Measurements from ENCODE around the gene RDH16. TPM values are rescaled to one million over a fixed set of nuclear protein-coding genes. Genes with fewer than 3 reads are reported as not detected.

The RDH16 gene
- total RNA-seq, 1 experiment from 2014 or later, result 0.39 TPM

DNA sequence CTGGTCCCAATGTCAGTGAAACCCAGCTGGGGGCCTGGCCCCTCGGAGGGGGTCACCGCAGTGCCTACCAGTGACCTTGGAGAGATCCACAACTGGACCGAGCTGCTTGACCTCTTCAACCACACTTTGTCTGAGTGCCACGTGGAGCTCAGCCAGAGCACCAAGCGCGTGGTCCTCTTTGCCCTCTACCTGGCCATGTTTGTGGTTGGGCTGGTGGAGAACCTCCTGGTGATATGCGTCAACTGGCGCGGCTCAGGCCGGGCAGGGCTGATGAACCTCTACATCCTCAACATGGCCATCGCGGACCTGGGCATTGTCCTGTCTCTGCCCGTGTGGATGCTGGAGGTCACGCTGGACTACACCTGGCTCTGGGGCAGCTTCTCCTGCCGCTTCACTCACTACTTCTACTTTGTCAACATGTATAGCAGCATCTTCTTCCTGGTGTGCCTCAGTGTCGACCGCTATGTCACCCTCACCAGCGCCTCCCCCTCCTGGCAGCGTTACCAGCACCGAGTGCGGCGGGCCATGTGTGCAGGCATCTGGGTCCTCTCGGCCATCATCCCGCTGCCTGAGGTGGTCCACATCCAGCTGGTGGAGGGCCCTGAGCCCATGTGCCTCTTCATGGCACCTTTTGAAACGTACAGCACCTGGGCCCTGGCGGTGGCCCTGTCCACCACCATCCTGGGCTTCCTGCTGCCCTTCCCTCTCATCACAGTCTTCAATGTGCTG, 38.0 kb upstream of the RDH16 start:
- H2BK15ac ChIP-seq (ENCODE audit: low read depth, low read length), result no peak overlapping the region
- no peaks in the 10 kb centered on the region for H3K23me2 ChIP-seq (ENCODE audit: insufficient read length, low read depth, low read length, poor library complexity, severe bottlenecking)
- peaks cover 7% of the 10 kb centered on the region for H3K79me1 ChIP-seq (ENCODE audit: insufficient read depth, low read depth, low read length, poor library complexity, severe bottlenecking)
- Mint-ChIP-seq H3K36me3 (ENCODE audit: insufficient read depth in 1 of 3, low read depth in 3 of 3) (peaks cover 7 to 25% (median 24%) of the 10 kb centered on the region in 3 experiments), H3K27me3 (ENCODE audit: low read depth) (no peaks in the 10 kb centered on the region), H3K4me3 (no peak overlapping the region), H3K9me3 (no peaks in the 10 kb centered on the region; a peak in 1 of 5 replicates), H3K4me1 (peaks cover 6 to 9% of the 10 kb centered on the region in 2 experiments), H3K27ac (no peak overlapping the region)
- H3K18ac ChIP-seq (ENCODE audit: insufficient read length, low read depth, low read length), result no peak overlapping the region
- H3K27me3 ChIP-seq (ENCODE audit: insufficient read depth, low read length), result no peaks in the 10 kb centered on the region
- no peaks in the 10 kb centered on the region for H3K9me3 ChIP-seq (ENCODE audit: control insufficient read depth, low read depth, low read length)
- no peak overlapping the region for H3K23ac ChIP-seq (ENCODE audit: insufficient read length, low read depth, low read length)
- H3T11ph ChIP-seq (ENCODE audit: low read length), result no peak overlapping the region
- no peak overlapping the region for H4K8ac ChIP-seq (replicated peaks; ENCODE audit: insufficient read length, low read depth, low read length)
- no peak overlapping the region for H3K27ac ChIP-seq (ENCODE audit: insufficient read length, low read depth, low read length)
- H3K79me2 ChIP-seq (ENCODE audit: insufficient read depth, low read length), result no peaks in the 10 kb centered on the region; the same call in none of the 2 replicates
- no peaks in the 10 kb centered on the region for H4K20me1 ChIP-seq (ENCODE audit: control insufficient read depth, insufficient read depth, insufficient read length)
- H3K4me1 ChIP-seq (ENCODE audit: insufficient read depth, low read length), result no peaks in the 10 kb centered on the region
- H3K9ac ChIP-seq (ENCODE audit: extremely low read depth, insufficient read length, low read length), result no peak overlapping the region
- no peak overlapping the region for H2BK12ac ChIP-seq (ENCODE audit: insufficient read length, low read depth, low read length)
- TF ChIP-seq, protein P1, sequence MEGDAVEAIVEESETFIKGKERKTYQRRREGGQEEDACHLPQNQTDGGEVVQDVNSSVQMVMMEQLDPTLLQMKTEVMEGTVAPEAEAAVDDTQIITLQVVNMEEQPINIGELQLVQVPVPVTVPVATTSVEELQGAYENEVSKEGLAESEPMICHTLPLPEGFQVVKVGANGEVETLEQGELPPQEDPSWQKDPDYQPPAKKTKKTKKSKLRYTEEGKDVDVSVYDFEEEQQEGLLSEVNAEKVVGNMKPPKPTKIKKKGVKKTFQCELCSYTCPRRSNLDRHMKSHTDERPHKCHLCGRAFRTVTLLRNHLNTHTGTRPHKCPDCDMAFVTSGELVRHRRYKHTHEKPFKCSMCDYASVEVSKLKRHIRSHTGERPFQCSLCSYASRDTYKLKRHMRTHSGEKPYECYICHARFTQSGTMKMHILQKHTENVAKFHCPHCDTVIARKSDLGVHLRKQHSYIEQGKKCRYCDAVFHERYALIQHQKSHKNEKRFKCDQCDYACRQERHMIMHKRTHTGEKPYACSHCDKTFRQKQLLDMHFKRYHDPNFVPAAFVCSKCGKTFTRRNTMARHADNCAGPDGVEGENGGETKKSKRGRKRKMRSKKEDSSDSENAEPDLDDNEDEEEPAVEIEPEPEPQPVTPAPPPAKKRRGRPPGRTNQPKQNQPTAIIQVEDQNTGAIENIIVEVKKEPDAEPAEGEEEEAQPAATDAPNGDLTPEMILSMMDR (conservative IDR thresholded peaks at IDR 0.05), result no peak
- peak; percentile 28 for DNase-seq
- no CpG with 5 or more reads among the region's 26 CpGs for WGBS (ENCODE audit: extremely low coverage, insufficient read length, low lambda C conversion rate)
- H3K14ac ChIP-seq (ENCODE audit: insufficient read depth, low read length), result no peak overlapping the region
- no peak overlapping the region for H2AK5ac ChIP-seq (ENCODE audit: insufficient read length, low read length)
- H2BK120ac ChIP-seq (ENCODE audit: low read depth, low read length, poor library complexity, severe bottlenecking), result no peak overlapping the region
- H2AFZ ChIP-seq (ENCODE audit: low read length), result no peak overlapping the region
- H3K4me2 ChIP-seq (ENCODE audit: insufficient read depth, insufficient read length, low read length), result no peak overlapping the region
- H2BK20ac ChIP-seq (ENCODE audit: low read depth, low read length, poor library complexity, severe bottlenecking), result no peak overlapping the region
- no peak overlapping the region for H4K5ac ChIP-seq (ENCODE audit: insufficient read length, low read depth, low read length)
- H3K56ac ChIP-seq (ENCODE audit: insufficient read length, low read depth, low read length), result no peak overlapping the region
- no peak overlapping the region for H3K4ac ChIP-seq (ENCODE audit: low read depth, low read length)
- no peak overlapping the region for H2BK5ac ChIP-seq (ENCODE audit: insufficient read length, low read length)
- H4K91ac ChIP-seq (ENCODE audit: insufficient read length, low read depth, low read length), result no peak overlapping the region
